ENCODE results near the gene CATSPER3. TPM values are rescaled to one million over a fixed set of nuclear protein-coding genes. Genes with fewer than 3 reads are reported as not detected.

The CATSPER3 gene
- 0.86 TPM for total RNA-seq

GRCh38 chr5:134967607-134968006, at the start of gene CATSPER3:
TSS of gene CATSPER3 (plus strand) at chr5:134967907. CDS start at chr5:134967992, 85 bp downstream.
- ATAC-seq, result no peak
- DNase-seq (ENCODE audit: low spot score), result no peak

- DNase-seq (ENCODE audit: low spot score), result no peak
- no peak for ATAC-seq
Measured at GRCh38 chr5:134918861-134919260, 48.8 kb upstream of the CATSPER3 start.

GRCh38 chr5:134920848-134921575, 46.7 kb upstream of the CATSPER3 start:
- no peak for DNase-seq (ENCODE audit: low spot score)
- no peak for ATAC-seq

GRCh38 chr5:134932508-134932907, 35.2 kb upstream of the CATSPER3 start:
- no peak for ATAC-seq
- DNase-seq (ENCODE audit: low spot score), result no peak

GRCh38 chr5:134934202-134934601, 33.5 kb upstream of the CATSPER3 start:
- no peak for ATAC-seq
- no peak for DNase-seq (ENCODE audit: low spot score)

GRCh38 chr5:134935711-134936602, 31.8 kb upstream of the CATSPER3 start:
- DNase-seq (ENCODE audit: low spot score), result no peak
- ATAC-seq, result no peak

GRCh38 chr5:134937526-134937925, 30.2 kb upstream of the CATSPER3 start:
- ATAC-seq (no peak), DNase-seq (ENCODE audit: low spot score) (no peak)

- ATAC-seq (no peak), DNase-seq (ENCODE audit: low spot score) (no peak)
Measured at GRCh38 chr5:134938030-134938429, 29.7 kb upstream of the CATSPER3 start.

- no peak for DNase-seq (ENCODE audit: low spot score)
Measured at GRCh38 chr5:134939500-134939899, 28.2 kb upstream of the CATSPER3 start.

GRCh38 chr5:134943547-134943946, 24.2 kb upstream of the CATSPER3 start:
- DNase-seq (ENCODE audit: low spot score) (no peak), ATAC-seq (no peak)

More at GRCh38 chr5:134939500-134939899, 28.2 kb upstream of the CATSPER3 start:
- ATAC-seq, result no peak

GRCh38 chr5:134944630-134945029, 23.1 kb upstream of the CATSPER3 start:
- ATAC-seq (no peak), DNase-seq (ENCODE audit: low spot score) (no peak)

- ATAC-seq, result no peak
- DNase-seq (ENCODE audit: low spot score), result no peak
Measured at GRCh38 chr5:134945041-134945440, 22.7 kb upstream of the CATSPER3 start.

- ATAC-seq (no peak), DNase-seq (ENCODE audit: low spot score) (no peak)
Measured at GRCh38 chr5:134948911-134949310, 18.8 kb upstream of the CATSPER3 start.

GRCh38 chr5:134949316-134949715, 18.4 kb upstream of the CATSPER3 start:
- DNase-seq (ENCODE audit: low spot score), result no peak
- ATAC-seq, result no peak

- DNase-seq (ENCODE audit: low spot score) (no peak), ATAC-seq (peak; percentile 44)
Measured at GRCh38 chr5:134957920-134958608, 9.6 kb upstream of the CATSPER3 start.

- DNase-seq (ENCODE audit: low spot score), result peak; percentile 60
- peak; percentile 100 for ATAC-seq
Measured at GRCh38 chr5:134958755-134959154, 9.0 kb upstream of the CATSPER3 start.

GRCh38 chr5:134963098-134963497, 4.6 kb upstream of the CATSPER3 start:
- ATAC-seq (no peak), DNase-seq (ENCODE audit: low spot score) (no peak)

- DNase-seq (ENCODE audit: low spot score) (no peak), ATAC-seq (no peak)
Measured at GRCh38 chr5:134964359-134965270, 3.1 kb upstream of the CATSPER3 start.

- ATAC-seq (no peak), DNase-seq (ENCODE audit: low spot score) (no peak)
Measured at GRCh38 chr5:134965271-134965825, 2.4 kb upstream of the CATSPER3 start.

- ATAC-seq (no peak), DNase-seq (ENCODE audit: low spot score) (no peak)
Measured at GRCh38 chr5:134968055-134968454, 348 bp downstream of the CATSPER3 start.

Measured in left lobe of liver (tissue), 2 donors.